ENCODE results near the gene SLC39A8. TPM values are rescaled to one million over a fixed set of nuclear protein-coding genes. Genes with fewer than 3 reads are reported as not detected.

Gene SLC39A8
- total and polyA plus RNA-seq, 3 experiments from 2014 or later = 43.5 to 84.2 (median 82.0) TPM

- H3K4me1 ChIP-seq (ENCODE audit: insufficient read depth, low read length) = peaks cover 10% of the 10 kb centered on the region
- Mint-ChIP-seq H3K36me3 (peaks cover 0 to 13% (median 4%) of the 10 kb centered on the region in 3 donors), H3K4me1 (peaks cover 26 to 69% (median 69%) of the 10 kb centered on the region in 3 donors), H3K27me3 (no peaks in the 10 kb centered on the region), H3K27ac (peak overlapping the region in 2 of 8 donors; percentile 22 to 30), H3K9me3 (no peaks in the 10 kb centered on the region), H3K4me3 (no peak overlapping the region)
- H3K4me3 ChIP-seq (ENCODE audit: low read length) = no peak overlapping the region
- H3K27me3 ChIP-seq (ENCODE audit: insufficient read depth, low read length, poor library complexity, severe bottlenecking) = no peaks in the 10 kb centered on the region
- H3K36me3 ChIP-seq (ENCODE audit: insufficient read depth, low read length) = no peaks in the 10 kb centered on the region
- H3K9me3 ChIP-seq (ENCODE audit: low read length) = no peaks in the 10 kb centered on the region
- H3K27ac ChIP-seq (ENCODE audit: low read depth, low read length) = no peak overlapping the region
- POLR2A ChIA-PET = no interaction called here
- peak in 1 of 5 donors; percentile 13 for DNase-seq
- CTCF ChIA-PET = no interaction called here
Observed at GRCh38 chr4:102335616-102336015, 9.7 kb downstream of the SLC39A8 start.

GRCh38 chr4:102334624-102335023 lies 10.7 kb downstream of the SLC39A8 start:
- no peak overlapping the region for H3K4me3 Mint-ChIP-seq
- Histone ChIP-seq H3K27me3 (ENCODE audit: insufficient read depth, low read length, poor library complexity, severe bottlenecking) (no peaks in the 10 kb centered on the region), H3K4me1 (ENCODE audit: insufficient read depth, low read length) (peaks cover 10% of the 10 kb centered on the region), H3K9me3 (ENCODE audit: low read length) (no peaks in the 10 kb centered on the region), H3K36me3 (ENCODE audit: insufficient read depth, low read length) (no peaks in the 10 kb centered on the region), H3K27ac (ENCODE audit: low read depth, low read length) (no peak overlapping the region), H3K4me3 (ENCODE audit: low read length) (no peak overlapping the region)
- H3K27me3 Mint-ChIP-seq = no peaks in the 10 kb centered on the region
- peaks cover 33 to 71% (median 69%) of the 10 kb centered on the region in 3 donors for H3K4me1 Mint-ChIP-seq
- no peaks in the 10 kb centered on the region for H3K9me3 Mint-ChIP-seq
- peaks cover 0 to 13% (median 4%) of the 10 kb centered on the region in 3 donors for H3K36me3 Mint-ChIP-seq
- POLR2A ChIA-PET = no interaction called here
- no peak overlapping the region for H3K27ac Mint-ChIP-seq
- DNase-seq = no peak
- CTCF ChIA-PET = no interaction called here

- ChIA-PET CTCF (interaction anchor here (1.2 kb wide), 1 partner anchor 12 kb away, joined by 3 read pairs; the partner anchor contains the start of gene SLC39A8), POLR2A (no interaction called here)
- H3K27me3 ChIP-seq (ENCODE audit: insufficient read depth, low read length, poor library complexity, severe bottlenecking) = no peaks in the 10 kb centered on the region
- Mint-ChIP-seq H3K27ac (peak overlapping the region in 1 of 8 donors; percentile 61), H3K4me1 (peaks cover 34 to 70% (median 64%) of the 10 kb centered on the region in 3 donors), H3K9me3 (no peaks in the 10 kb centered on the region), H3K27me3 (no peaks in the 10 kb centered on the region), H3K36me3 (peaks cover 0 to 10% (median 4%) of the 10 kb centered on the region in 3 donors), H3K4me3 (no peak overlapping the region)
- H3K27ac ChIP-seq (ENCODE audit: low read depth, low read length) = no peak overlapping the region
- no peak overlapping the region for H3K4me3 ChIP-seq (ENCODE audit: low read length)
- no peaks in the 10 kb centered on the region for H3K9me3 ChIP-seq (ENCODE audit: low read length)
- H3K36me3 ChIP-seq (ENCODE audit: insufficient read depth, low read length) = no peaks in the 10 kb centered on the region
- peaks cover 10% of the 10 kb centered on the region for H3K4me1 ChIP-seq (ENCODE audit: insufficient read depth, low read length)
- DNase-seq = no peak
Observed at GRCh38 chr4:102333787-102334186, 11.5 kb downstream of the SLC39A8 start.

GRCh38 chr4:102328045-102328444 lies 17.2 kb downstream of the SLC39A8 start:
- Histone ChIP-seq H3K27me3 (ENCODE audit: insufficient read depth, low read length, poor library complexity, severe bottlenecking) (no peaks in the 10 kb centered on the region), H3K27ac (ENCODE audit: low read depth, low read length) (no peak overlapping the region), H3K36me3 (ENCODE audit: insufficient read depth, low read length) (no peaks in the 10 kb centered on the region), H3K4me3 (ENCODE audit: low read length) (no peak overlapping the region), H3K9me3 (ENCODE audit: low read length) (no peaks in the 10 kb centered on the region), H3K4me1 (ENCODE audit: insufficient read depth, low read length) (peaks cover 3% of the 10 kb centered on the region)
- POLR2A ChIA-PET = no interaction called here
- DNase-seq = no peak
- CTCF ChIA-PET = no interaction called here
- peaks cover 0 to 8% (median 8%) of the 10 kb centered on the region in 3 donors for H3K36me3 Mint-ChIP-seq
- no peak overlapping the region for H3K4me3 Mint-ChIP-seq
- peaks cover 29 to 48% (median 38%) of the 10 kb centered on the region in 3 donors for H3K4me1 Mint-ChIP-seq
- no peaks in the 10 kb centered on the region for H3K27me3 Mint-ChIP-seq
- H3K27ac Mint-ChIP-seq = no peak overlapping the region
- no peaks in the 10 kb centered on the region for H3K9me3 Mint-ChIP-seq

- no peaks in the 10 kb centered on the region for H3K9me3 Mint-ChIP-seq
- no peak for DNase-seq
- H3K4me3 Mint-ChIP-seq = no peak overlapping the region
- no peaks in the 10 kb centered on the region for H3K27me3 Mint-ChIP-seq
- ChIA-PET CTCF (no interaction called here), POLR2A (no interaction called here)
- H3K4me1 Mint-ChIP-seq = peaks cover 26 to 44% (median 35%) of the 10 kb centered on the region in 3 donors
- Histone ChIP-seq H3K27ac (ENCODE audit: low read depth, low read length) (no peak overlapping the region), H3K4me1 (ENCODE audit: insufficient read depth, low read length) (peaks cover 3% of the 10 kb centered on the region), H3K36me3 (ENCODE audit: insufficient read depth, low read length) (no peaks in the 10 kb centered on the region), H3K9me3 (ENCODE audit: low read length) (no peaks in the 10 kb centered on the region), H3K4me3 (ENCODE audit: low read length) (no peak overlapping the region), H3K27me3 (ENCODE audit: insufficient read depth, low read length, poor library complexity, severe bottlenecking) (no peaks in the 10 kb centered on the region)
- peaks cover 0 to 7% (median 7%) of the 10 kb centered on the region in 3 donors for H3K36me3 Mint-ChIP-seq
- no peak overlapping the region for H3K27ac Mint-ChIP-seq
Observed at GRCh38 chr4:102326951-102327350, 18.3 kb downstream of the SLC39A8 start.

- Histone ChIP-seq H3K27ac (ENCODE audit: low read depth, low read length) (no peak overlapping the region), H3K27me3 (ENCODE audit: insufficient read depth, low read length, poor library complexity, severe bottlenecking) (no peaks in the 10 kb centered on the region), H3K4me3 (ENCODE audit: low read length) (no peak overlapping the region), H3K9me3 (ENCODE audit: low read length) (no peaks in the 10 kb centered on the region), H3K4me1 (ENCODE audit: insufficient read depth, low read length) (peaks cover 3% of the 10 kb centered on the region), H3K36me3 (ENCODE audit: insufficient read depth, low read length) (no peaks in the 10 kb centered on the region)
- H3K27me3 Mint-ChIP-seq = no peaks in the 10 kb centered on the region
- CTCF ChIA-PET = no interaction called here
- H3K4me1 Mint-ChIP-seq = peaks cover 19 to 32% (median 28%) of the 10 kb centered on the region in 3 donors
- POLR2A ChIA-PET = no interaction called here
- no peak for DNase-seq
- H3K4me3 Mint-ChIP-seq = no peak overlapping the region
- no peak overlapping the region for H3K27ac Mint-ChIP-seq
- no peaks in the 10 kb centered on the region for H3K9me3 Mint-ChIP-seq
- H3K36me3 Mint-ChIP-seq = peaks cover 0 to 7% (median 7%) of the 10 kb centered on the region in 3 donors
Observed at GRCh38 chr4:102324730-102325129, 20.6 kb downstream of the SLC39A8 start.

GRCh38 chr4:102322736-102323135 lies 22.5 kb downstream of the SLC39A8 start:
- H3K36me3 ChIP-seq (ENCODE audit: insufficient read depth, low read length) = no peaks in the 10 kb centered on the region
- H3K27ac ChIP-seq (ENCODE audit: low read depth, low read length) = no peak overlapping the region
- Mint-ChIP-seq H3K27ac (no peak overlapping the region), H3K9me3 (no peaks in the 10 kb centered on the region), H3K4me1 (peaks cover 16 to 40% (median 30%) of the 10 kb centered on the region in 3 donors), H3K4me3 (no peak overlapping the region), H3K36me3 (peaks cover 0 to 14% (median 10%) of the 10 kb centered on the region in 3 donors), H3K27me3 (no peaks in the 10 kb centered on the region)
- POLR2A ChIA-PET = no interaction called here
- peaks cover 3% of the 10 kb centered on the region for H3K4me1 ChIP-seq (ENCODE audit: insufficient read depth, low read length)
- H3K4me3 ChIP-seq (ENCODE audit: low read length) = no peak overlapping the region
- no peak for DNase-seq
- no peaks in the 10 kb centered on the region for H3K9me3 ChIP-seq (ENCODE audit: low read length)
- no peaks in the 10 kb centered on the region for H3K27me3 ChIP-seq (ENCODE audit: insufficient read depth, low read length, poor library complexity, severe bottlenecking)
- CTCF ChIA-PET = interaction anchor here (1.2 to 1.5 kb wide), 2 partner anchors 23 kb away, joined by 5 read pairs; partner anchors contain the start of gene SLC39A8

- Histone ChIP-seq H3K27ac (ENCODE audit: low read depth, low read length) (no peak overlapping the region), H3K27me3 (ENCODE audit: insufficient read depth, low read length, poor library complexity, severe bottlenecking) (no peaks in the 10 kb centered on the region), H3K4me1 (ENCODE audit: insufficient read depth, low read length) (no peaks in the 10 kb centered on the region), H3K4me3 (ENCODE audit: low read length) (no peak overlapping the region), H3K9me3 (ENCODE audit: low read length) (no peaks in the 10 kb centered on the region), H3K36me3 (ENCODE audit: insufficient read depth, low read length) (no peaks in the 10 kb centered on the region)
- H3K9me3 Mint-ChIP-seq = peaks cover 0 to 3% (median 0%) of the 10 kb centered on the region in 5 donors
- peaks cover 13 to 34% (median 30%) of the 10 kb centered on the region in 3 donors for H3K4me1 Mint-ChIP-seq
- POLR2A ChIA-PET = no interaction called here
- CTCF ChIA-PET = interaction anchor here (0.8 to 1.5 kb wide), 3 partner anchors 22 to 26 kb away, joined by 3 to 5 read pairs (median 5); partner anchors contain the start of gene SLC39A8
- no peak overlapping the region for H3K4me3 Mint-ChIP-seq
- H3K27ac Mint-ChIP-seq = peak overlapping the region in 1 of 8 donors; percentile 58
- H3K27me3 Mint-ChIP-seq = no peaks in the 10 kb centered on the region
- no peak for DNase-seq
- peaks cover 7 to 14% (median 8%) of the 10 kb centered on the region in 3 donors for H3K36me3 Mint-ChIP-seq
Observed at GRCh38 chr4:102321260-102321995, 23.9 kb downstream of the SLC39A8 start.
